OCI-LY7 (cell line): ENCODE measurements around the gene ANKRD62. TPM values are rescaled to one million over a fixed set of nuclear protein-coding genes. Genes with fewer than 3 reads are reported as not detected.

Experiments used
- BruUV-seq: library from RNA; stranded (reverse); fragments of 400-500 nt; replicated peaks from 2 replicates; lab custom pipeline; 2021; lab: Mats Ljungman, UMichigan
- CTCF ChIA-PET: fragments of 300-600 bp; sonication (Branson Sonifier 250); formaldehyde crosslinking; loops from one replicate; lab custom pipeline; 2022; ENCODE audit warnings: antibody characterized with exemption; ENCODE audit not compliant: unreplicated experiment; lab: Charles Lee
- POLR2A ChIA-PET: fragments of 300-600 bp; sonication (Branson Sonifier 250); formaldehyde crosslinking; loops from one replicate; lab custom pipeline; 2022; ENCODE audit warnings: antibody characterized with exemption; lab: Charles Lee
- DNase-seq: peaks from one replicate; pipeline ENCODE4 v3.0.0-alpha.2; 2015; ENCODE audit warnings: low spot score
- H2AFZ ChIP-seq: fragments of 200-600 bp; sonication (generic), shearing (Covaris generic); 2 replicates; pipeline ENCODE4 v1.6.1; 2014; ENCODE audit warnings: mild to moderate bottlenecking, antibody characterized with exemption, low read length, moderate library complexity
- H3K27ac ChIP-seq: fragments of 200-600 bp; sonication (generic); 2 replicates; pipeline ENCODE4 v1.5.1; 2014; ENCODE audit warnings: mixed run types, low read depth, mild to moderate bottlenecking, moderate library complexity, low read length, inconsistent platforms; ENCODE audit not compliant: poor library complexity, severe bottlenecking
- H3K36me3 ChIP-seq: fragments of 200-600 bp; sonication (generic); 2 replicates; pipeline ENCODE4 v1.6.1; 2014; ENCODE audit warnings: mild to moderate bottlenecking, antibody characterized with exemption, low read length, moderate library complexity, mixed read lengths; ENCODE audit not compliant: insufficient read depth
- H3K4me1 ChIP-seq: fragments of 200-600 bp; sonication (generic); 2 replicates; pipeline ENCODE4 v1.5.1; 2014; ENCODE audit warnings: mild to moderate bottlenecking, low read length; ENCODE audit not compliant: insufficient read depth, poor library complexity, severe bottlenecking
- H3K4me2 ChIP-seq: fragments of 200-600 bp; sonication (generic); 2 replicates; pipeline ENCODE4 v1.6.1; 2014; ENCODE audit warnings: mild to moderate bottlenecking, low read length
- H3K4me3 ChIP-seq: fragments of 200-600 bp; sonication (generic); 2 replicates; pipeline ENCODE4 v1.5.1; 2014; ENCODE audit warnings: mild to moderate bottlenecking, low read depth, low read length; ENCODE audit not compliant: poor library complexity, severe bottlenecking
- H3K79me2 ChIP-seq: fragments of 200-600 bp; sonication (generic); 2 replicates; pipeline ENCODE4 v1.6.1; 2016; ENCODE audit warnings: low read depth, mild to moderate bottlenecking, low read length, moderate library complexity, mixed read lengths; ENCODE audit not compliant: insufficient read depth
- H3K9me2 ChIP-seq: fragments of 200-600 bp; sonication (generic); 2 replicates; pipeline ENCODE4 v1.6.1; 2016; ENCODE audit warnings: mild to moderate bottlenecking, low read length, mixed read lengths; ENCODE audit not compliant: insufficient read depth
- H3K9me3 ChIP-seq: fragments of 200-600 bp; sonication (generic); 2 replicates; pipeline ENCODE4 v1.6.1; 2014; ENCODE audit warnings: mild to moderate bottlenecking, mixed run types, low read length, mixed read lengths
- H4K20me1 ChIP-seq: fragments of 200-600 bp; sonication (generic); 2 replicates; pipeline ENCODE4 v1.6.1; 2014; ENCODE audit warnings: mild to moderate bottlenecking, antibody characterized with exemption, low read length, moderate library complexity, mixed read lengths; ENCODE audit not compliant: insufficient read depth
- EZH2phosphoT487 ChIP-seq: fragments of 200-600 bp; sonication (generic); IDR thresholded peaks from 2 replicates; pipeline ENCODE4 v1.6.1; 2018; ENCODE audit warnings: low read depth, borderline replicate concordance, mild to moderate bottlenecking, mixed run types, antibody characterized with exemption, low read length, moderate library complexity, mixed read lengths
- intact Hi-C: fragments of 100-400 bp; cut with micrococcal nuclease; formaldehyde crosslinking; loops from one replicate; pipeline ENCODE4 v1.10.0; 2022; ENCODE audit not compliant: unreplicated experiment
- total RNA-seq, 2 experiments: library from RNA; depleted of rRNA in 1 of 2; stranded (reverse); fragments of >200 nt in 1 of 2; shearing (Covaris generic) in 1 of 2; gene quantifications; 2 replicates each; pipeline ENCODE4 v1.2.3, GENCODE V29; 2014 to 2022
- TF ChIP-seq, protein P1 (sequence below): fragments of 200-600 bp; sonication (generic); conservative IDR thresholded peaks from 2 replicates; pipeline ENCODE4 v1.5.1; 2014; ENCODE audit warnings: mild to moderate bottlenecking, antibody characterized with exemption, low read length, moderate library complexity, mixed read lengths

ANKRD62 gene
- total RNA-seq, 2 experiments from 2014 or later, result 4.1 to 7.3 TPM

DNA sequence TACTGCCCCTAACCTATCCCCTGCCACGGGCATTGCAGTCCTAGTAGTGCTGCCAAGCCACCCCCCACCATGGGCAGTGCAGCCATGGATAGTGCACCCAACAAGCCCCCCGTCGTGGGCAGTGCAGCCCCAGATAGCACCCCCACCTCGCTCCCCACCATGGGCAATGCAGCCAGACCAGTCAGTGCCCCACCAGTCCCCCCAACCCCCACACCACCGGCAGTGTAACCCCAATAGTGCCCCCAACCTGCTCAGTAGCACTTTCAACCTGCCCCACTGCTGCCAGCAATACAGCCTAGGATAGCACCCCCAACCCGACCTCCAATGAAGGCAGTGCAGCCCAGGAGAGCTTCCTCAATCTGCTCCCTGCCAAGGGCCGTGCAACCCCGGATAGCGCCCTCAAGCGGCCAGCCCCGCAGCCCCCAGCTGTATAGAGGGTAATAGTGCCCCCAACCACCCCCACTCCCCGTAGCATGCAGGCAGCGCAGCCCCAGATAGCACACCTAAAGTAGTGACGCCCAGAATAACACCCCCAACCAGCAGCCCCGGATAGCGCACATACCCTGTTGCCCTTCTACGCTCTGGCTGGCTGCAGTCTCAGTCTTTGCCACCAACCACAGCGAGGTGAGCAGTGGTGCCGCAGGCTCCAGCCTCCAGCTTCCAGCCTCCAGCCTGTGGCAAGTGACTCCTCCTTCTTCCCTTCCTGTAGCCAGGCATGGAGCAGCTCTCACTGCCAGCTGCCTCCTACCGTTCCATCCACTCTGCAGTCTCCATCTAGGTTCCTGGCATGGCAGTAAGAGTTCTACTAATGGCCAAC lies 45.4 kb upstream of the ANKRD62 start:
- Histone ChIP-seq H3K36me3 (no peaks in the 10 kb centered on the region), H3K79me2 (no peaks in the 10 kb centered on the region), H3K4me2 (no peak overlapping the region), H3K4me3 (no peak overlapping the region), H3K9me2 (no peaks in the 10 kb centered on the region), H3K27ac (no peak overlapping the region), H2AFZ (peak overlapping the region; percentile 53; the same call in 1 of the 2 replicates), H4K20me1 (no peaks in the 10 kb centered on the region), H3K9me3 (no peaks in the 10 kb centered on the region), H3K4me1 (peaks cover 48% of the 10 kb centered on the region)
- intact Hi-C loops, result no loop called here
- TF ChIP-seq, protein P1, sequence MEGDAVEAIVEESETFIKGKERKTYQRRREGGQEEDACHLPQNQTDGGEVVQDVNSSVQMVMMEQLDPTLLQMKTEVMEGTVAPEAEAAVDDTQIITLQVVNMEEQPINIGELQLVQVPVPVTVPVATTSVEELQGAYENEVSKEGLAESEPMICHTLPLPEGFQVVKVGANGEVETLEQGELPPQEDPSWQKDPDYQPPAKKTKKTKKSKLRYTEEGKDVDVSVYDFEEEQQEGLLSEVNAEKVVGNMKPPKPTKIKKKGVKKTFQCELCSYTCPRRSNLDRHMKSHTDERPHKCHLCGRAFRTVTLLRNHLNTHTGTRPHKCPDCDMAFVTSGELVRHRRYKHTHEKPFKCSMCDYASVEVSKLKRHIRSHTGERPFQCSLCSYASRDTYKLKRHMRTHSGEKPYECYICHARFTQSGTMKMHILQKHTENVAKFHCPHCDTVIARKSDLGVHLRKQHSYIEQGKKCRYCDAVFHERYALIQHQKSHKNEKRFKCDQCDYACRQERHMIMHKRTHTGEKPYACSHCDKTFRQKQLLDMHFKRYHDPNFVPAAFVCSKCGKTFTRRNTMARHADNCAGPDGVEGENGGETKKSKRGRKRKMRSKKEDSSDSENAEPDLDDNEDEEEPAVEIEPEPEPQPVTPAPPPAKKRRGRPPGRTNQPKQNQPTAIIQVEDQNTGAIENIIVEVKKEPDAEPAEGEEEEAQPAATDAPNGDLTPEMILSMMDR, result no peak
- TF ChIP-seq EZH2phosphoT487, result no peak
- POLR2A ChIA-PET, result interaction anchor here (1.0 kb wide), 1 partner anchor 198 kb away, joined by 3 read pairs; no protein-coding TSS in a partner anchor
- no TSS peak for BruUV-seq
- CTCF ChIA-PET, result interaction anchor here (0.7 to 0.9 kb wide), 2 partner anchors 15 to 17 kb away, joined by 3 read pairs; no protein-coding TSS in a partner anchor
- no peak for DNase-seq

DNA sequence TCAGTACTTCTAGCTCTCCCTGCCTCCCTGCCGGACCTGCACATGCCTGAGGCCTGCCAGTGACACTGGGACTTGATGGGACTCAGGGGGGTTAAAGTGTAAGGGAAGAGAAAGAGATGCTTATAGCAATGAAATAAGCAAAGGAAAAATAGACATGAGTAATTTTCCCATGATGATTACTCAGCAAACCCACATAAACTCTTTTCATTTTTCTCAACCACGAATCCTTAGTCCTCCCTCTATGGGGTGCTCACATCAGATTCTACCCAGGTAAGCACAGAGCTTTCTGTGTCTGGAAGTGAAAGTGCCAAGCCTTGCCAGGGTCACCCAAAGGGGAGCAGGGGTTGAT lies 44.8 kb upstream of the ANKRD62 start:
- no peaks in the 10 kb centered on the region for H3K9me2 ChIP-seq
- no peaks in the 10 kb centered on the region for H3K36me3 ChIP-seq
- no peaks in the 10 kb centered on the region for H4K20me1 ChIP-seq
- TF ChIP-seq, protein P1, result no peak
- no peak for TF ChIP-seq EZH2phosphoT487
- H3K79me2 ChIP-seq, result no peaks in the 10 kb centered on the region
- BruUV-seq, result no TSS peak
- H2AFZ ChIP-seq, result peak overlapping the region; percentile 53; the same call in 1 of the 2 replicates
- ChIA-PET CTCF (interaction anchor here (0.7 to 0.9 kb wide), 2 partner anchors 16 kb away, joined by 3 read pairs; no protein-coding TSS in a partner anchor), POLR2A (interaction anchor here (1.0 to 1.5 kb wide), 3 partner anchors 10 to 199 kb away, joined by 3 to 6 read pairs (median 3); no protein-coding TSS in a partner anchor)
- H3K27ac ChIP-seq, result peak overlapping the region; percentile 82
- intact Hi-C loops, result no loop called here
- no peak for DNase-seq
- H3K4me2 ChIP-seq, result peak overlapping the region; percentile 71; the same call in 1 of the 2 replicates
- no peaks in the 10 kb centered on the region for H3K9me3 ChIP-seq
- H3K4me3 ChIP-seq, result no peak overlapping the region
- H3K4me1 ChIP-seq, result peaks cover 53% of the 10 kb centered on the region
